Endothelial cell of hepatic sinusoid (primary cell): ENCODE results near the gene SLC17A5.
"Not testable (repeated sequence)": the region's sequence is repeated elsewhere in the genome, so short reads cannot be mapped to it uniquely, and the experiment has no call there.

Source experiments
- in situ Hi-C: cut with HindIII; loops from 2 replicates; pipeline ENCODE4 v1.10.0; 2017; ENCODE audit warnings: low sequenced_read_pairs

SLC17A5 gene, protein sequence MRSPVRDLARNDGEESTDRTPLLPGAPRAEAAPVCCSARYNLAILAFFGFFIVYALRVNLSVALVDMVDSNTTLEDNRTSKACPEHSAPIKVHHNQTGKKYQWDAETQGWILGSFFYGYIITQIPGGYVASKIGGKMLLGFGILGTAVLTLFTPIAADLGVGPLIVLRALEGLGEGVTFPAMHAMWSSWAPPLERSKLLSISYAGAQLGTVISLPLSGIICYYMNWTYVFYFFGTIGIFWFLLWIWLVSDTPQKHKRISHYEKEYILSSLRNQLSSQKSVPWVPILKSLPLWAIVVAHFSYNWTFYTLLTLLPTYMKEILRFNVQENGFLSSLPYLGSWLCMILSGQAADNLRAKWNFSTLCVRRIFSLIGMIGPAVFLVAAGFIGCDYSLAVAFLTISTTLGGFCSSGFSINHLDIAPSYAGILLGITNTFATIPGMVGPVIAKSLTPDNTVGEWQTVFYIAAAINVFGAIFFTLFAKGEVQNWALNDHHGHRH

DNA sequence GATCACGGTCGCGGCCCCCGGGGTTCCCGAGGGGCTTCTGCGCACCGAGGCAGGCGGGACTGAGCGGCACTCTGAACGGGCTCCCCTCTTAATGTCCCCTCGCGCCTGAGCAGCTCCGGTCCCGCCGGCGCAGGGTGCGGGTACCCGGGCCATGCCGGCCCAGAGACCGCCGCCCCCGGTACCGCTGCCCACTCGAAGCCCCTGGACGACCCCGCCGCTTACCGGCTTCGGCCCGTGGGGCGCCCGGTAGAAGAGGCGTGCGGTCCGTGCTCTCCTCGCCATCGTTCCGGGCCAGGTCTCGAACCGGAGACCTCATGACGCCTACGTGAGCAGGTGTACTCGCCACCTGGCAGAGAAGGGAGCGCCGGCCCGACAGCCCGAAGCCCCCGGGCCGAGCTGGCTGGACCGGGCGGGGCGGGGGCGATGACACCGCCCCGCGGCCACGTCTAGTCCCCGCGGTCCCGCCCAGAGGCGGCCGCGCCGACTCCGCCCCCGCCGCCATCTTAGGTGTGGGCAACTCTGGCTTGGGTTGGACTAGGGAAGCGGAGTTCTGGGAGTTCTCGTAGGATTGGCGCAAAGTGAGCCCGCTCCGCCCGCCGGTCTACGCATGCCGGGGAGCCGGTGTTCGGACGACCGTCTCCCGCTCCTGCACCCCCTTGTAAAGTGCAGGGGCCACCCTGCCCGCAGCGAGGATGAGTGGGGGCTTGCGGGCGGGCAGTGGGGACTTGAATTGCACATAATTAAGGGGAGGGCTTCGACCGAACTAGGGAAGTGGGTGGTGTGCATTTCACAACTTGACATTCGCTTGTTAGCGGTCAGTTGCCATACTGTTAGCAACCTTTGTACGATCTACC lies at the start of gene SLC17A5:
TSS of gene SLC17A5 (minus strand) at position 422 of the 854 bp plus-strand sequence. CDS start at position 316, 106 bp downstream.
- in situ Hi-C loops: no loop called here

DNA sequence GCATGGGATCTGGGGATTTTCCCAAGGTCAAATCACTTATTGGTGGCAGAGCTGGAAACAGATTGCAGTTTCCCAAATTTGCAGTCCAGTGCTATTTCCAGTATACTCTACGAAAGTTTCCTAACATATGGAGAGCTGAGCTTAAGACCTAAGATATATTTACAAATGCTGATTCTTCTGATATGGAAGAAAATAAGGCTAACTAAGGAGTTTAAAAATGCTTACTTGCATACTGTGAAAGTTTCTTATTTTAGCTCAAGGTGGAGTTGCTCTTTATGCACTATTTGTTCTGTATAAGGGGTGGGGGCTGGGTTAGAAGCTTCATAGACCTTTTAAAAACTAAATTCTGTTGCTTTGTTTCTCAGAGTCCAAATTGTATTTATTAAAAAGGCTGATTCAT lies 49.7 kb upstream of the SLC17A5 start:
- in situ Hi-C loops: no loop called here

- in situ Hi-C loops: no loop called here
Observed at GRCh38 chr6:73702444-73702843, 48.7 kb upstream of the SLC17A5 start.

- in situ Hi-C loops: no loop called here
Observed at GRCh38 chr6:73699676-73700459, 46.1 kb upstream of the SLC17A5 start.

DNA sequence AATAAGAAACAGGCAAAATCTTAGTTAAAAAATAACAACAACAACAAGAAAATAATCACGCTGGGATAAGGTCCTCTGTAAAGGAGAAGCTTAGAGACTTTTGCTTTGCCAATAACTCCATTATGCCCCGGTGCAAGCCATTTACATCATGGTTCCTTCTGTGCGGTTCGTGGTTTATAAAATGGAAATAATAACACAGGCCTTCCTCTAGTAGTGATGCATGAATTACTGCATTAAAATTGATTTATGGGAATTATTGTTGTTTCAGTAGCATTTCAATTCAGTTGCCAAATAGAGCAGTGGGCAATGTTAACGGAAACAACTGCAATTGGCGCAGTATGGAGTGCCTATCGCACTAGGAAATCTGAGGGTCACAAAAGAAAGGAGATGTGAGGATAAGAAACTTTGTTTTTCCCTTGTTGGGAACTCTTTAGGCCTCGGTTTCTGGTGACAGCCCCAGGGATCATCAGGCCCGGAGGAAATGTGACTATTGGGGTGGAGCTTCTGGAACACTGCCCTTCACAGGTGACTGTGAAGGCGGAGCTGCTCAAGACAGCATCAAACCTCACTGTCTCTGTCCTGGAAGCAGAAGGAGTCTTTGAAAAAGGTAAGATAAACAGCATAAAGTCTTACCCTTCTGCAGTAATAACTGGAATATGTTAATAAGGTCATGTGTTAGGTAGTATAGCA lies 43.3 kb upstream of the SLC17A5 start:
- in situ Hi-C loops: no loop called here

DNA sequence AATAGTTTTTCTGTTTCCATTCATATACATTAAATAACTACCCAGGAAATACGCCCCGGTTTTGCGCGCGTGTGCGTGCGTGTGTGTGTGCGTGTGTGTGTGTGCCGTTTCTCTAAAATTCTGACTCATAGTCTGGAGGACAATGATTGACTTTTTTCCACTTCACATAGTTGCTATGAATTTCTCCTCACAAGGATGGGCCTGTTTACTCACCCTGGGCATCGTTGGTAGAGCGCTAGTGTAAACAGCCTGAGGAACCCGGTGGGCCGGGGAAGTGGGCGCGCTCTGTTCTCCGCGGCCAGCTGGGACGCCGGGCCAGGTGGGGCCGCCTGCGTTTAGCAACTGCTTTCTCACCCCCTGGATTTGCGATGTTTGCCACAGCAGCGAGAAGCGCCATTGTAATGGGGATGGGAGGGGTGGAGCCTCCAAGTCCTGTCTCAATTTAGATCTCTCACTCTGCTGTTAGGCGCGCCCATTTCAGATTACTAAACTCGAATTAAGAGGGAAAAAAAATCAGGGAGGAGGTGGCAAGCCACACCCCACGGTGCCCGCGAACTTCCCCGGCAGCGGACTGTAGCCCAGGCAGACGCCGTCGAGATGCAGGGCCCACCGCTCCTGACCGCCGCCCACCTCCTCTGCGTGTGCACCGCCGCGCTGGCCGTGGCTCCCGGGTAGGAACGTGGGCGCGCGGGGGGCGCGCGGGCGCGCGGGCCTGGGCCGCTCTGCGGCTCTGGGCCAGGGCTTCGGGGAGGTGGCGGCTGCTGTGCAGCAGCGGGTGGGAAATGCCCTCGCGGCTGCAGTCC lies 42.0 kb upstream of the SLC17A5 start, which contains the start of gene CD109:
TSS of gene CD109 (plus strand) at position 585 of the 803 bp plus-strand sequence. CDS start at position 598, 13 bp downstream.
- in situ Hi-C loops: no loop called here

GRCh38 chr6:73694711-73695411 lies 41.1 kb upstream of the SLC17A5 start:
- in situ Hi-C loops: no loop called here

DNA sequence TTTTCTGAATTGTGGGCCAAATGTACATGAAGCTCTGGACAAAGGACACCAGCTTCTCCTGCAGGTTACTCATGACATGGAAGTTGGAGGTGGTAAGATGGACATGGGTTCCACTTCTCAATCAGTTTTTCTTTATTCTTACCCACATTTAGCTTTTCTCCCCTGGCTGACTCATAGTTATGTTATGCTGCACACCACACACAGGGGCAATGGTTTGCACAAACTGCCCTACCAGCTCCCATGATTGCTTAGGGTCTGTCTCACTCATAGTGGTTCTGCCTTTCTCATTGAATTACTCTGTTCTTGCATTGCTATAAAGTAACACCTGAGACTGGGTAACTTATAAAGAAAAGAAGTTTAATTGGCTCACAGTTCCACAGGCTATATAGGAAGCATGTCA lies 37.7 kb upstream of the SLC17A5 start:
- in situ Hi-C loops: no loop called here

GRCh38 chr6:73690056-73690455 lies 36.3 kb upstream of the SLC17A5 start:
- in situ Hi-C loops: no loop called here

GRCh38 chr6:73688351-73688750 lies 34.6 kb upstream of the SLC17A5 start:
- in situ Hi-C loops: loop anchor here (5.0 kb wide), 1 partner anchor 99 kb away; no protein-coding TSS in a partner anchor

DNA sequence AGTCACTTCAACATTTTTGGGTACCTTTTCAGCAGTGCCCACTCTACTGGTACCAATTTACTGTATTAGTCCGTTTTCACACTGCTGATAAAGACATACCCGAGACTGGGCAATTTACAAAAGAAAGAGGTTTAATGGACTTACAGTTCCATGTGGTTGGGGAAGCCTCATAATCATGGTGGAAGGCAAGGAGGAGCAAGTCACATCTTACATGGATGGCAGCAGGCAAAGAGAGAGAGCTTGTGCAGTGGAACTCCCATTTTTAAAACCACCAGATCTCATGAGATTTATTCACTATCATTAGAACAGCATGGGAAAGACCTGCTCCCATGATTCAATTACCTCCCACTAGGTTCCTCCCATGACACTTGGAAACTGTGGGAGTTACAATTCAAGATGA lies 29.8 kb upstream of the SLC17A5 start:
- in situ Hi-C loops: not testable (repeated sequence)

- in situ Hi-C loops: no loop called here
Observed at GRCh38 chr6:73680289-73680918, 26.6 kb upstream of the SLC17A5 start.

GRCh38 chr6:73679846-73680245 lies 26.1 kb upstream of the SLC17A5 start:
- in situ Hi-C loops: not testable (repeated sequence)

- in situ Hi-C loops: no loop called here
Observed at GRCh38 chr6:73679009-73679408, 25.2 kb upstream of the SLC17A5 start.

DNA sequence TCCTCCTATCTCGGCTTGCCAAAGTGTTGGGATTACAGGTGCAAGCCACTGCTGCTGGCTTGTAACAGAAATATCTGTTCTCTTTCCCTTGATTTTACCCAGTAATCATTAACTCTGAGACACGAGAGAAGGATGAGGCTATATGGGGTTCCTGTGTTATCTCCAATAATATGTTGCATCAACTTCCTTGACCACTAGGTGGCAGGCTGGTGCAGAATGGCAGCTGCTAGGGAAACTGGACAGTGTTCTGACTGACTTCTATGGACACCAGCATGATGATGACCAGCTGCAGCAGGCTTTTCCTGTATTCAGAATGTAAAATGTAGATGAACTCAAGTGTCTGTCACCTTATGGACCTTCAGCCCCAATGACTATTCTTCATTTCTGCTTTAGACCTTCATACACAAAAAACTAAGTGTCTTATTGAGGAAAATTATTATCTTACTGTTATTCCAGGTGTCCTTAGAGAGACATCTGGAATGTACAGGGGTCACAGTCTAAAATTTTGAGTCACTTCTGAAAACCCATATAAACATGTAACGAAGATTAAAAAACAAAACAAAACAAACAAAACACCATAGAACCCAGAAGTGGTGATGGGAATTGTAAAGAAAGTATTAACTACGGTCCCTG lies 21.8 kb upstream of the SLC17A5 start:
- in situ Hi-C loops: no loop called here

- in situ Hi-C loops: no loop called here
Observed at GRCh38 chr6:73671911-73672685, 18.3 kb upstream of the SLC17A5 start.

- in situ Hi-C loops: no loop called here
Observed at GRCh38 chr6:73669005-73669404, 15.2 kb upstream of the SLC17A5 start.
